Hepatocyte (in vitro differentiated cells): ENCODE results near the gene LINC00237. TPM values are rescaled to one million over a fixed set of nuclear protein-coding genes. Genes with fewer than 3 reads are reported as not detected.

Source experiments
- DNase-seq: peaks from one replicate; pipeline ENCODE4 v3.0.0-alpha.2; 2016; ENCODE audit warnings: low spot score
- H2AFZ ChIP-seq: fragments of 200-600 bp; sonication (generic); 2 replicates; pipeline ENCODE4 v1.6.0; 2016; ENCODE audit warnings: antibody characterized with exemption, mild to moderate bottlenecking
- H3K27ac ChIP-seq: fragments of 200-600 bp; sonication (generic); 2 replicates; pipeline ENCODE4 v1.5.1; 2016; ENCODE audit warnings: mild to moderate bottlenecking
- H3K27me3 ChIP-seq: fragments of 200-600 bp; sonication (generic); 2 replicates; pipeline ENCODE4 v1.6.1; 2016
- H3K36me3 ChIP-seq: fragments of 200-600 bp; sonication (generic); replicated peaks from 2 replicates; pipeline ENCODE4 v1.5.1; 2016; ENCODE audit warnings: low read depth; ENCODE audit not compliant: insufficient read depth
- H3K4me1 ChIP-seq: fragments of 200-600 bp; sonication (generic); 2 replicates; pipeline ENCODE4 v1.5.1; 2016; ENCODE audit warnings: mild to moderate bottlenecking, moderate library complexity; ENCODE audit not compliant: insufficient read depth
- H3K4me2 ChIP-seq: fragments of 200-600 bp; sonication (generic); 2 replicates; pipeline ENCODE4 v1.6.0; 2016
- H3K4me3 ChIP-seq: fragments of 200-600 bp; sonication (generic); 2 replicates; pipeline ENCODE4 v1.5.1; 2016; ENCODE audit warnings: mild to moderate bottlenecking
- H3K79me2 ChIP-seq: fragments of 200-600 bp; sonication (generic); 2 replicates; pipeline ENCODE4 v1.6.0; 2017; ENCODE audit warnings: mild to moderate bottlenecking
- H3K9me2 ChIP-seq: fragments of 200-600 bp; sonication (generic); replicated peaks from 2 replicates; pipeline ENCODE4 v1.6.0; 2017; ENCODE audit warnings: mild to moderate bottlenecking; ENCODE audit not compliant: insufficient read depth
- H3K9me3 ChIP-seq: fragments of 200-600 bp; sonication (generic); 2 replicates; pipeline ENCODE4 v1.5.1; 2016; ENCODE audit warnings: low read depth, mild to moderate bottlenecking
- H4K20me1 ChIP-seq: fragments of 200-600 bp; sonication (generic); 2 replicates; pipeline ENCODE4 v1.6.0; 2016; ENCODE audit warnings: mild to moderate bottlenecking; ENCODE audit not compliant: insufficient read depth, poor library complexity, severe bottlenecking
- EZH2 ChIP-seq: fragments of 200-600 bp; sonication (generic); IDR thresholded peaks from 2 replicates; pipeline ENCODE4 v1.6.1; 2016; ENCODE audit warnings: antibody characterized with exemption, mild to moderate bottlenecking, borderline replicate concordance
- EZH2phosphoT487 ChIP-seq: fragments of 200-600 bp; sonication (generic); IDR thresholded peaks from one replicate; pipeline ENCODE4 v1.6.1; 2018; ENCODE audit warnings: antibody characterized with exemption, mild to moderate bottlenecking, low read depth, moderate library complexity; ENCODE audit not compliant: unreplicated experiment, severe bottlenecking
- WGBS: methylation state at CpG from one replicate; pipeline ENCODE4 v1.1.6; 2016; ENCODE audit warnings: low lambda C conversion rate; ENCODE audit errors: missing lambda C conversion rate; 5-methylcytosine and 5-hydroxymethylcytosine counted together
- polyA plus RNA-seq: library from polyadenylated mRNA; unstranded; fragments of >200 nt; fragmentation: Nextera tagmentation; extraction: Ambion mirVana; gene quantifications from 2 replicates; pipeline ENCODE4 v1.2.1, GENCODE V29; 2016
- small RNA-seq: library from RNA; depleted of rRNA; stranded (forward); fragments of <200 nt; gene quantifications from one replicate; pipeline ENCODE3, GENCODE V24; 2014
- total RNA-seq: library from RNA; depleted of rRNA; stranded (reverse); fragments of >200 nt; gene quantifications from 2 replicates; pipeline ENCODE4 v1.2.3, GENCODE V29; 2014
- TF ChIP-seq, protein P1 (sequence below): fragments of 200-600 bp; sonication (generic); IDR thresholded peaks from 2 replicates; pipeline ENCODE4 v1.5.1; 2016; ENCODE audit warnings: antibody characterized with exemption, mild to moderate bottlenecking; ENCODE audit not compliant: poor library complexity

Gene LINC00237
- total and polyA plus RNA-seq, 2 experiments from 2014 or later, result not detected

DNA sequence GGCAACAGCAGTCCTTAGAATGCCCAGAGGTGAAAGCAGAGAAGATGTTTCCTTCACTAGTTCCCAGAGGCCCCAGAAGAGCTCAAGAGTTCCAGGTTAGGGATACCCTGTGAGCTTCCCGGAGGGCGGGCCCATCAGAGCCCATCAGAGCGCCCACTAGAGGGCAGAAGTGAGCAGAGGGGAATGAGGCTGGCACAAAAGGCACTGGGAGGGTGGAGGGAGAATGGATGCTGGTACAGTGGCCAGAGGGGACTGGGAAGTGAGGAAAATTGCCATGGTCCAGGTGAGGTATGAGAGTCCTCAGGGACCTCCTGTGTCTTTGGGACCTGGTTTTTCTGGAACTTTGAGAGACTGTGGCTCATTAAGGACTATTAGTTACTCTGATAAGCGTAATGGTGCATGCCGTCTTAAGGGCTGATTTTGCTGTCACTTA, 57.3 kb downstream of the LINC00237 start:
- no peak for DNase-seq
- H3K4me3 ChIP-seq, result no peak overlapping the region
- no peak overlapping the region for H2AFZ ChIP-seq
- 76% methylated on average over 5 of the region's 5 CpGs for WGBS
- no peaks in the 10 kb centered on the region for H3K4me1 ChIP-seq
- no peaks in the 10 kb centered on the region for H3K9me3 ChIP-seq
- H3K27ac ChIP-seq, result no peak overlapping the region
- H3K79me2 ChIP-seq, result no peaks in the 10 kb centered on the region
- TF ChIP-seq EZH2phosphoT487, result no peak
- TF ChIP-seq, protein P1, sequence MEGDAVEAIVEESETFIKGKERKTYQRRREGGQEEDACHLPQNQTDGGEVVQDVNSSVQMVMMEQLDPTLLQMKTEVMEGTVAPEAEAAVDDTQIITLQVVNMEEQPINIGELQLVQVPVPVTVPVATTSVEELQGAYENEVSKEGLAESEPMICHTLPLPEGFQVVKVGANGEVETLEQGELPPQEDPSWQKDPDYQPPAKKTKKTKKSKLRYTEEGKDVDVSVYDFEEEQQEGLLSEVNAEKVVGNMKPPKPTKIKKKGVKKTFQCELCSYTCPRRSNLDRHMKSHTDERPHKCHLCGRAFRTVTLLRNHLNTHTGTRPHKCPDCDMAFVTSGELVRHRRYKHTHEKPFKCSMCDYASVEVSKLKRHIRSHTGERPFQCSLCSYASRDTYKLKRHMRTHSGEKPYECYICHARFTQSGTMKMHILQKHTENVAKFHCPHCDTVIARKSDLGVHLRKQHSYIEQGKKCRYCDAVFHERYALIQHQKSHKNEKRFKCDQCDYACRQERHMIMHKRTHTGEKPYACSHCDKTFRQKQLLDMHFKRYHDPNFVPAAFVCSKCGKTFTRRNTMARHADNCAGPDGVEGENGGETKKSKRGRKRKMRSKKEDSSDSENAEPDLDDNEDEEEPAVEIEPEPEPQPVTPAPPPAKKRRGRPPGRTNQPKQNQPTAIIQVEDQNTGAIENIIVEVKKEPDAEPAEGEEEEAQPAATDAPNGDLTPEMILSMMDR, result peak; percentile 29
- no peak overlapping the region for H3K4me2 ChIP-seq
- H4K20me1 ChIP-seq, result no peaks in the 10 kb centered on the region
- no peaks in the 10 kb centered on the region for H3K27me3 ChIP-seq
- no peaks in the 10 kb centered on the region for H3K9me2 ChIP-seq
- H3K36me3 ChIP-seq, result no peaks in the 10 kb centered on the region

DNA sequence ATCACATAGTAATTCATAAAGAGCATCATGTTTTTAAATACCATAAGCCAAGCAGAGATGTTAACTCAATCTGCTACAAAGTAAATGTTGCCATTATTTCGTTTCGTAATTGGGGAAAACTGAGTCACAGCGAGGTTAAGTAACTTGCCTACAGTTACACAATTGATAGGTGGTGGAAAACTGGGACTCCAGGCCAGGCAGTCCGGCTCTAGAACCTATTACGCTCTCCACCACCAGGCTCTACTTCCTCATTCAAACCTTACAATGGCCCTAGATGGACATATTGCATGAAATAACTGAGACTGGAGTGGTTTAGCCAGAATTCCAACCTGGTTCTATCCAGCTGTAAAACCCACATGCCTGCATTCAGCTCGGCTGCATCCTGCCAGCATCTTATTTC, 58.2 kb downstream of the LINC00237 start:
- Histone ChIP-seq H4K20me1 (no peaks in the 10 kb centered on the region), H3K36me3 (no peaks in the 10 kb centered on the region), H3K27me3 (no peaks in the 10 kb centered on the region), H3K9me3 (no peaks in the 10 kb centered on the region), H3K79me2 (no peaks in the 10 kb centered on the region), H3K4me1 (no peaks in the 10 kb centered on the region), H3K27ac (no peak overlapping the region), H2AFZ (no peak overlapping the region), H3K4me2 (no peak overlapping the region), H3K4me3 (no peak overlapping the region), H3K9me2 (no peaks in the 10 kb centered on the region)
- no peak for DNase-seq
- TF ChIP-seq, protein P1, result no peak
- no peak for TF ChIP-seq EZH2
- WGBS, result 92% methylated on average over 6 of the region's 6 CpGs

DNA sequence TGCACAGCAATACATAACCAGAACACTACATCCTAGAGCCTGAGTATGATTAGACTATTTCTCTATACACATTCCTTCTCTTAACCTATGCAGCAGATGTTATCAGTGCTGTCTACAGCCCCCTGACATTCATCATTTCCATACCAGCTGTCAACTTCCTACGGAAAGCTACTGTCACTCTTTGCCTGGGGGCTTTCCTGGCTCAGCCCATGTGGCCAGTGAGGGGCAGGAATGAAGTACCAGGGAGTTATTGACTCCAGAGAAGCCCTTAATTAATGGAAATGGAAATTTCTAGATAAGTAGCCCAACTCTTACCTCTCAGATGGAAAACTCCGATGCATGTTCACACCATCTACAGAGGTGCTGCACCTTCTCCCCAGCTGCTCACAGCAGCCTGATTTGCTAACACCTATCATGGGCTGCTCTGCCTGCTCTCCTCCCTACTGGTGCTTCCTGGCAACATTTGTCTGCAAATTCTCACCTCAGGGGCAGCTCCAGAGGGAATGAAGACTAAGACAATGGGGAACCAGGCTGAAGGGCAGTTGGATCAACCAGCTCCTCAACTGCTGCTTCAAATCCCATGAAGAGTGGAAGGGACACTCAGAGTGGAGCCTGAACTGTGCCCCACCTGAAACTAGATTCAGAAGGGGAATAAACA, 59.6 kb downstream of the LINC00237 start:
- DNase-seq, result no peak
- no peaks in the 10 kb centered on the region for H3K9me2 ChIP-seq
- H3K27ac ChIP-seq, result peak overlapping the region; percentile 56
- no peaks in the 10 kb centered on the region for H3K4me1 ChIP-seq
- no peaks in the 10 kb centered on the region for H3K27me3 ChIP-seq
- H3K79me2 ChIP-seq, result no peaks in the 10 kb centered on the region
- H3K4me2 ChIP-seq, result no peak overlapping the region
- H3K36me3 ChIP-seq, result no peaks in the 10 kb centered on the region
- TF ChIP-seq EZH2 (no peak), EZH2phosphoT487 (no peak)
- TF ChIP-seq, protein P1, result no peak
- no peaks in the 10 kb centered on the region for H4K20me1 ChIP-seq
- 40% methylated on average over 2 of the region's 2 CpGs for WGBS
- H2AFZ ChIP-seq, result no peak overlapping the region
- no peak overlapping the region for H3K4me3 ChIP-seq
- H3K9me3 ChIP-seq, result no peaks in the 10 kb centered on the region

Small RNA genes lying within 50 kb of the gene (small RNA-seq; reads per million reads assigned to genes)
- not detected for gene RNA5SP477

Other genes starting within 250 kb of the LINC00237 start
- gene KIZ, start 19.7 kb upstream of the LINC00237 start, total RNA-seq, result 6.9 and 13.5 TPM in 2 replicates
- gene KIZ, start 19.7 kb upstream of the LINC00237 start, polyA plus RNA-seq, result 11.7 and 15.4 TPM in 2 replicates
- gene XRN2, start 197.0 kb upstream of the LINC00237 start, total RNA-seq, result 73.7 and 79.1 TPM in 2 replicates
- gene XRN2, start 197.0 kb upstream of the LINC00237 start, polyA plus RNA-seq, result 39.6 and 42.7 TPM in 2 replicates